ACHN (cell line): Measurements from ENCODE around the gene APOL4.
A peak's percentile ranks its signal among the peaks of the same experiment; 100 is the strongest.
"Not testable (repeated sequence)": the region's sequence is repeated elsewhere in the genome, so short reads cannot be mapped to it uniquely, and the experiment has no call there.

Source experiments
- DNase-seq: peaks from one replicate; pipeline ENCODE4 v3.0.0-alpha.2; 2015
- in situ Hi-C: cut with HindIII; loops from 2 replicates; pipeline ENCODE4 v1.10.0; 2017; ENCODE audit warnings: low sequenced_read_pairs, low pct_ligation_motif_present, low pct_unique_long_range_greater_than_20kb

Gene APOL4

GRCh38 chr22:36212901-36213300 is 11.3 kb upstream of the APOL4 start:
- in situ Hi-C loops = no loop called here
- DNase-seq = no peak

GRCh38 chr22:36211237-36211861 is 9.7 kb upstream of the APOL4 start:
- DNase-seq = no peak
- in situ Hi-C loops = no loop called here

GRCh38 chr22:36210224-36210623 is 8.6 kb upstream of the APOL4 start:
- no peak for DNase-seq
- in situ Hi-C loops = no loop called here

GRCh38 chr22:36209488-36209908 is 7.9 kb upstream of the APOL4 start:
- in situ Hi-C loops, DNase-seq: not testable (repeated sequence)

GRCh38 chr22:36208914-36209313 is 7.3 kb upstream of the APOL4 start:
- no peak for DNase-seq
- in situ Hi-C loops = no loop called here

- in situ Hi-C loops = no loop called here
- no peak for DNase-seq
These were observed 6.7 kb upstream of the APOL4 start for GRCh38 chr22:36208162-36208765.

- DNase-seq = no peak
- in situ Hi-C loops = no loop called here
These were observed 4.6 kb upstream of the APOL4 start for GRCh38 chr22:36206255-36206654.

- DNase-seq, in situ Hi-C loops: not testable (repeated sequence)
These were observed 4.0 kb upstream of the APOL4 start for GRCh38 chr22:36205573-36205972.

- in situ Hi-C loops = no loop called here
- no peak for DNase-seq
These were observed 3.0 kb upstream of the APOL4 start for GRCh38 chr22:36204632-36205015.

GRCh38 chr22:36204001-36204631 is 2.5 kb upstream of the APOL4 start:
- no peak for DNase-seq
- in situ Hi-C loops = no loop called here

- DNase-seq, in situ Hi-C loops: not testable (repeated sequence)
These were observed 1.8 kb upstream of the APOL4 start for GRCh38 chr22:36203441-36203840.

- DNase-seq, in situ Hi-C loops: not testable (repeated sequence)
These were observed 1.3 kb upstream of the APOL4 start for GRCh38 chr22:36202906-36203305.

GRCh38 chr22:36201025-36201424 is 584 bp downstream of the APOL4 start:
- in situ Hi-C loops, DNase-seq: not testable (repeated sequence)

GRCh38 chr22:36199001-36199551 is 2.5 kb downstream of the APOL4 start:
- no peak for DNase-seq
- in situ Hi-C loops = no loop called here

- in situ Hi-C loops = no loop called here
- DNase-seq = no peak
These were observed 3.1 kb downstream of the APOL4 start for GRCh38 chr22:36198536-36198935.

- DNase-seq = no peak
- in situ Hi-C loops = no loop called here
These were observed 4.0 kb downstream of the APOL4 start for GRCh38 chr22:36197514-36198146.

GRCh38 chr22:36197065-36197440 is 4.6 kb downstream of the APOL4 start:
- in situ Hi-C loops = no loop called here
- DNase-seq = no peak

- in situ Hi-C loops = no loop called here
- no peak for DNase-seq
These were observed 5.2 kb downstream of the APOL4 start for GRCh38 chr22:36196254-36197064.

GRCh38 chr22:36194971-36195370 is 6.6 kb downstream of the APOL4 start:
- in situ Hi-C loops = no loop called here
- peak; percentile 67 for DNase-seq
